GM20431 (cell line): ENCODE measurements around the gene CERS6.

Source experiments
- in situ Hi-C: fragments of 300-500 bp; cut with MseI, MboI; formaldehyde crosslinking; loops from one replicate; pipeline ENCODE4 v1.15.0; 2020; ENCODE audit warnings: low sequenced_read_pairs; ENCODE audit not compliant: unreplicated experiment

The CERS6 gene

DNA sequence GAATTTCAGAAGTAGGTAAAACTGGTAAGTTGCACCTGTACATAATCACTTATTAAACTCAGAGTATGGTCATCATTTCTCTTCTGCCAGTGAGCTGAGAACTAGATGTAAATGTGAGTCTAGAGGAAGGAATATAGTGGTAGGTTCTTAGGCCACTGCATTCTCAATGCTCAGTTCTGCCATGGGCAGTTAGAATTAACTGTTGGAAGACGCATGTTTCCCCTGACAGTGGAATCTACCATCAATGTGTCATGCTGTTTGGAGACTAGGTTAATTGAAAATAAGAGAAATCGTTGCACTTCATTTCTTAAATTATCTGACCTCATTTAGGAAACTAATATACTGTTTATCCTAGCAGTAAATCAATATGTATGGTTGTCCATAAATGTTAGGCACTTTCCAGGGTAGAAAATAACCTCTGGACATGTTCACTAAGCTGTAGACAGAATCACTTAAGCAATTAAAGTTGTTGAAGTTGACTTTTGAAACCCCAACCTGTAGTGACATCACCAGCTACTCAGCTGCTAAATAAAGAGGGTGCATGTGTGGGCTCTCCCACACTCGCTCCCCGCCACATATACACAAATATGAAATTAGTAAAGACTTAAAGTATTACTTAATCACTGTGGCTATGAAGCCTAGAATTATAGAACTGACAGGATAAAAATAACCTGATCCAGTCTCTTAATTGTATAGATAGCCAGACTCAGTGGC is 254.8 kb downstream of the CERS6 start:
- in situ Hi-C loops, result loop anchor here (25.0 kb wide), 1 partner anchor 374 kb away; no protein-coding TSS in a partner anchor

DNA sequence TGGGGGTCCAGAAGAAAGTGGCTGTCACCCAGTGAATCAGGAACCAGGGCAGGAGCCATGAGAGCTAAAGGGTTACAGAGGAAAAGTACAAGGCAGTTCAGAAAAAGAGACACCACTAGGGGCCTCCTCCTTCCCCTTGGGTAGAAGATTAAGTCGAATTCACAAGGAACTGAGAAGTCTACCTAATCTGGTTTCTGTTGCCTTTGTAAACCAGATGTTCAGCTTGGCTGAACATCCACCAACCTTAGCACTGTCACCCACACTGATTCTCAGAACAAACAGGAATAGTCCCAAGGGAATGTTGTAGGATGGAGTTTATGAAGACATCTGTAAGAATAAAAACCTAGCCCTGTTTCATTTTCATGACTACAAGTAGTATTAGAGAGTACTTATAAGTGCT is 256.0 kb downstream of the CERS6 start:
- in situ Hi-C loops, result loop anchor here (25.0 kb wide), 1 partner anchor 375 kb away; no protein-coding TSS in a partner anchor

DNA sequence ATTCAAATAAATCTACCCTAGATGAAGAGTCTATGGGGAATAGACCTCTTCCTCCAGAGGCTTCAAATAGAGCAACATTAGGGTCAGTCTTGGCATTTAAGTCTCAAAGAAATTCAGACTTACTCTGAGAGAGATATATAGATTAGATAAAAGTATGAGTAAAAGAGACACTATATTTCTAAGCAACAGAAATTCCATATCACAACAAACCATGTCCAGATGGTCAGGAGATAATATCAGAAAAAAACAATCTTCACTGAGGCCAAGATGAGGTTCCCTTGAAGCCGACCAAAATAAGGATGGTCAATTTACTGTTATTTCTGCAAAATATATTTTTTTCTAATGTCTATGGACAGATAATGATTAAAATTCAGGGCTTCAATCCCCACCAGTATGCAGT is 257.3 kb downstream of the CERS6 start:
- in situ Hi-C loops, result loop anchor here (25.0 kb wide), 1 partner anchor 376 kb away; no protein-coding TSS in a partner anchor

DNA sequence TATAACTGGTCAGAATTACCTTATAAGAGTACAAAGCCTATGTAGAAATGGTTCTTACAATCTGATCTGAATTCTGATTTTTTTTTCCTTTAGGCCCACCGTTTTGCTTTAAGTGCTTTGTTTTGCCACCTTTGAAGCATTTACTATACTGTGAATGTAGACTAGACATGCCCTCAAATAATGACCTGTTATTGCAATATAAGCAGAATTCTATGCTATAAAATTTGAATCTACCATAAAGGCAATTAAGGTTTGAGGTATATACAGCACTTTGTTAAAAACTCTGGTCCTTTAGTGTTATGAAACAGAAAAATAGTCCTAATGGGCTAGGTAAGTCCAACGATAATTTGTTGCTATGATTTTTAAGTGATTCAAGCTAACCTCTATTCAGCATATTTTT is 259.8 kb downstream of the CERS6 start:
- in situ Hi-C loops, result loop anchor here (25.0 kb wide), 1 partner anchor 379 kb away; no protein-coding TSS in a partner anchor

DNA sequence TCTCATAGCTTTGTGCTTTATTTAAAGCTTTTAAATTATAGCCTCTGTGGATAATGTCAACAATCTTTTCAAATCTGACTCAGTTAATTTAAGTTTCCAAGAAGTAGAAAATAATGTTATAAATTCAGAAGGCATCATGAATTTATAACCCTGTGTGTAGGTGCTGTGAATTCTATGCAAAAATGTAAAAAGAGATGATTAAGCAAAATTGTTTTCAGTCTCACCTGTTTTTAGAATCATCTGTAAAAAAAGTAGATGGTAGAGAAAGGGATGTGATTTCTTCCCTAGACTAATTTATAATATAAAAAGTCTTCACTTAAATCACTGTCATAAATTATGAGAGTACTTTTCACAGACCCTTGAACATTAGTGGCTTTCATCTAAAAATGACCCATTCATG is 260.8 kb downstream of the CERS6 start:
- in situ Hi-C loops, result loop anchor here (25.0 kb wide), 1 partner anchor 380 kb away; no protein-coding TSS in a partner anchor

GRCh38 chr2:168717790-168718502 is 261.9 kb downstream of the CERS6 start:
- in situ Hi-C loops, result loop anchor here (25.0 kb wide), 1 partner anchor 381 kb away; no protein-coding TSS in a partner anchor

GRCh38 chr2:168718622-168719021 is 262.6 kb downstream of the CERS6 start:
- in situ Hi-C loops, result loop anchor here (25.0 kb wide), 1 partner anchor 381 kb away; no protein-coding TSS in a partner anchor

DNA sequence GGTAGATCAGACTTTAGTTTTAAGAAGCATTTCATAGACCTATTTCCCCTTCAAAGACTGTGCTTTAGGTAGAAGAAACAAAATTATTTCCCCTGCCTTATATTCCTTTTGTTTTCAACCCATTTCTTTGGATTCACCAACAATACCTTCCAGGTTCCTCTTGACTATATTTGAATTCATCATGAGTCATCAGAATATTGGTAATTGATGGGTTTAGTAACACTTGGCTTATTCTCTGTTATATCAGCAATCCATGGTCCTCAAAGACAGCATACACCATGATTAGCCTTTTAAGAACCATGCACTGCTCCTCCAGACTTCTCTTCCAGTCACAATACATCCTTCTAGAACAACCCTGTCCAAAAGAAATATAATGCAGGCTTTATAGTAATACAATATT is 263.4 kb downstream of the CERS6 start:
- in situ Hi-C loops, result loop anchor here (25.0 kb wide), 1 partner anchor 382 kb away; no protein-coding TSS in a partner anchor

DNA sequence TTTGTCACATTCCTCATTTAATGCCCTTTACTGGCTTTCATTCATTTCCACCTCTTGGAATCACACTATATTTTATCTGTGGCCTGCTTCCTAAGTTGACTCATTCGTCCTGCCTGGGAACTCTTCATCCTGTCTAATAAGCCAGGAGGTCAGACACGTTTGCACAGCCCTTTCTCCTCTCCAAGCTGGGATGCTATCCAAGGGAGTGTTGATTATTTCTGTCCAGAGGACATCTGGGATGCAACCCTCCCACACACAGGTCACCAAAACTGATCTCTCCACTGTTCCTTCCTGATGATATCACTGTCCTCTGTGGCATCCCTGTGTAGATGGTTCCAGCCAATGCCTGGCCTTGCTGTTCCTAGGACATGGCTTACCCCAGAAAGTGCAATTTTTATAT is 266.5 kb downstream of the CERS6 start:
- in situ Hi-C loops, result loop anchor here (25.0 kb wide), 1 partner anchor 385 kb away; no protein-coding TSS in a partner anchor

- in situ Hi-C loops, result loop anchor here (25.0 kb wide), 1 partner anchor 386 kb away; no protein-coding TSS in a partner anchor
Observed at GRCh38 chr2:168723275-168723899, 267.3 kb downstream of the CERS6 start.

GRCh38 chr2:168726375-168726774 is 270.3 kb downstream of the CERS6 start:
- in situ Hi-C loops, result no loop called here

DNA sequence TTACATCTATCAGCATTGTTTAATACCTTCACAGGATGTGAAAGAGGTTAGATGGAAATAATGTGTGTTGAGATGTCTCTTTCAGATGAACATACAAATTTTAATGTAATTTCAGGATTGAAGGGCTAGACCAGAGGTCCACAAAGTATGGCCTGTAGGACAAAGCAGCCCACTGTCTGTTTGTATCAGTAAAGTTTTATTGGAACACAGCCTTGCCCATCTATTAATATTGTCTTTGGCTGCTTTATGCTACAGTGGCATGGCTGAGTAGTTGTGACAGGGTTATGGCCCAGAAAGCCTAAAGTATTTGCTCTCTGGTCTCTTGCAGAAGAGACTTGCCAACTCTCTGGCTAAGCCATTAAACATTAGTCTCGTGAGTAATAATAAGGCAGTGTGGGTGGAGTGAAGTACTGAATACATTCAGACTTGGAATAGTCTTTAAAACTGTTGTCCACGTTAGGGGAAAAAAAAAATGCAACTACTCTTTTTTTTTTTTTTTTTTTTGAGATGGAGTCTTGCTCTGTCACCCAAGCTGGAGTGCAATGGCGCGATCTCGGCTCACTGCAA is 271.9 kb downstream of the CERS6 start:
- in situ Hi-C loops, result no loop called here

DNA sequence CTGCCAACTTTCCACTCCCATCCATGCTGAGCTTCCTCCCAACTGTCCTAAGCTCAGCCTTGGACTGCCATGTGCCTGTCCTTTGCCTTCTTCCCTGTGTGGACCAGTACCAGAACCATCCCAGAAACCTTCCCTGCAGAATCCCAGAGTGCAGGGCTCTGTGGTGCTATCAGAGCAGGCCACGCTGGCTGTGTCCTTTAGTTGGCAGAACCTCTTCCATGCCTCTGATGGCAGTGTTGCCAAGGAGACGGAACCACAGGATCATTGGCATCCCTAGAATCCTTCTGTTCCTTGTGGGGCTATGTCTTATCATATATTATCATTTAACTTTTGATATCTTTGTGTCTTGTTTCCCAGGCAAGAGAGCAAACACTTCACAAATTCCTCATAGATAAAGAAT is 273.4 kb downstream of the CERS6 start:
- in situ Hi-C loops, result no loop called here

GRCh38 chr2:168730344-168730743 is 274.3 kb downstream of the CERS6 start:
- in situ Hi-C loops, result no loop called here

- in situ Hi-C loops, result no loop called here
Observed at GRCh38 chr2:168731002-168731401, 274.9 kb downstream of the CERS6 start.

DNA sequence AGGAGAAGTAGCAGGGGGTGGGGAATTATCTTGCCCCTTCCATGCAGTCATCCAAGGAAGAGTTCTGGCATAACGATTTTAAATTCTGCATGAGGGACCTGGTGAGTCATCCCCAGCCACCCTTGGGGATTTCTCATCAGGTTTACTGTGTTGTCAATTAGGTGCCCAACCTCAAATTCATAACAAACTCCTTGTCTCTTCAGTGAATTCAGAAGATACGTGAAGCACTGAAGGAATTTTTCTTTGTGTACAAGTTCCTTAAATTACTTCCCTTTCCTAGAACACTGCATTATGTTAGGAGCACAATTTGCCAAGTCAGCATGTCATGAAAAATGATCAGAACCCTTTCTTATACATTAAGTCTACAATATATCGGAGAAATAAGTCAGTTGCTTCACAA is 275.5 kb downstream of the CERS6 start:
- in situ Hi-C loops, result no loop called here

GRCh38 chr2:168732100-168732499 is 276.0 kb downstream of the CERS6 start:
- in situ Hi-C loops, result no loop called here

DNA sequence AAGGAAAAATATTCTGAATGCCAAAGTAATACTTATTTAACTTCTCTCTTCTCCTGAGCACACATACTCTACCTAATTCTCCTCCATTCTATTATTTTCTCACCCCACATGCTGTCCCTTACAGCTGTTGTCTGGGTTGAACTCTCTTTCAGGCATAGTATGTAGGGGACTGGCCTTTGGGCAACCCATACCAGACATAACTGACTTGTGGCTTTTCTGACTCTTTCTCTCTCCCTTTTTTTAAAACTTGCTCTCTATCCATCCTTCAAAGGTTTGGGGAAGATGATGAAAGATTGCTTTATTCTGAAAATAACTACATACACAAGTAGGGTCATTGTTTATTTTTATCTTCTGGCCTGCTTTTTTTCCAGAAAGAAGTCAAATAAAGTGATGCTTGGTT is 276.4 kb downstream of the CERS6 start:
- in situ Hi-C loops, result no loop called here

GRCh38 chr2:168734199-168734760 is 278.2 kb downstream of the CERS6 start:
- in situ Hi-C loops, result no loop called here
